ENCODE measurements around the gene ATP5PO.

- no peak for TF ChIP-seq POLR2A (IDR thresholded peaks at IDR 0.05; ENCODE audit: low read length)
- TF ChIP-seq GATA1 (IDR thresholded peaks at IDR 0.05; ENCODE audit: low read depth, low read length): no peak
These were observed 27.7 kb upstream of the ATP5PO start for GRCh38 chr21:33943293-33943692.
